Measurements from ENCODE around the gene CLCNKA.

GRCh38 chr1:16053781-16054502 lies 32.1 kb downstream of the CLCNKA start:
- TF ChIP-seq CTCF (optimal IDR thresholded peaks at IDR 0.05 in 1 of 3, IDR thresholded peaks at IDR 0.05 in 1 of 3, conservative IDR thresholded peaks at IDR 0.05 in 1 of 3; ENCODE audit: extremely low read depth in 1 of 3, insufficient read depth in 2 of 3, low read length in 3 of 3): no peak
- no peak for TF ChIP-seq EZH2 (IDR thresholded peaks at IDR 0.05; ENCODE audit: low read length)
